ENCODE measurements around the gene MAP2K7. TPM values are rescaled to one million over a fixed set of nuclear protein-coding genes. Genes with fewer than 3 reads are reported as not detected.

MAP2K7 gene
- total RNA-seq, 4 donors from 2014 or later: 11.1 to 31.2 (median 20.9) TPM

DNA sequence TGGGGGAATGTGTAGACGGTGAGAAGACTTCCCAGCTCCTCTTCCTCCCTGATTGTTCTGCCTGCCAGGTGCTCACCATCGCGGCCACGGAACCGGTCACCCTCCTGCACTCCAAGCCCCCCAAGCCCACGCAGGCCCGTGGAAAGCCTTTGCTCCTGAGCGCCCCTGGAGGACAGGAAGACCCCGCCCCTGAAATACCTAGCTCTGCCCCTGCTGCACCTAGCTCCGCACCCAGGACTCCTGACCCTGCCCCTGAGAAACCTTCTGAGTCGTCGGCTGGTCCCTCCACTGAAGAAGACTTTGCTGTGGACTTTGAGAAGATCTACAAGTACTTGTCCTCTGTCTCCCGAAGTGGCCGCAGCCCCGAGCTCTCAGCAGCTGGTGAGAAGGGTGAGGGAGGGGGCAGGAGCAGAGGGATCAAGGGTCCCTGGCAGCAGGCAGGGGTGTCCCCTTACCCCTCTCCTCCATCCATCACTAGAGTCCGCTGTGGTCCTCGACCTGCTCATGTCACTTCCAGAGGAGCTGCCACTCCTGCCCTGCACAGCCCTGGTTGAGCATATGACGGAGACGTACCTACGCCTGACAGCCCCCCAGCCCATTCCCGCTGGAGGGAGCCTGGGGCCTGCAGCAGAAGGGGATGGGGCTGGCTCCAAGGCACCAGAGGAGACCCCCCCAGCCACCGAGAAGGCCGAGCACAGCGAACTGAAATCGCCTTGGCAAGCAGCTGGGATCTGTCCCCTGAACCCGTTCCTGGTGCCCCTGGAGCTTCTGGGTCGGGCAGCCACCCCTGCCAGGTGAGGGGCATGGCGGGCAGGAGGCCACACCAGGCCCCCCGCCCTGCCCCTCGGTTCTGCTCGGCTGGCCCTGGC is 18.5 kb downstream of the MAP2K7 start:
- peaks cover 0 to 24% (median 0%) of the 10 kb centered on the region in 3 donors for H3K36me3 ChIP-seq

DNA sequence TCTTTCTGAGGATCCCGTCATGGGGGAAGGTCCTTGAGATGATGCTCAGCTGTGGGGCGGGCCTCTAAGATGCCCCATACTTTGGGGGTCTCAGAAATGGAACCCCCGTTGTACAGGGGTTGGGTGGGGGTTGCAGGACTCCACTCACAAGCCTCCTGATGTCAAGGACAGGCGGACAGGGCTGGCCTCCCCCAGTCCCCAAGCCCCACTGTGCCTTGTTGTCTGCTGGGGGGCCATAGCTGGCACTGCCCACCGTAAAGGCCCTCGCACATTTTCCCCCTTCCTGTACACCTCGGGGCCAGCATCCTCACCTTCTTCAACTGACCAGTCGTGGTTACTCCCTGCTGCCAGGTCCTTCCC is 19.1 kb downstream of the MAP2K7 start:
- Histone ChIP-seq H3K27me3 (peaks cover 0 to 15% of the 10 kb centered on the region in 2 donors), H3K4me3 (no peak overlapping the region), H3K27ac (no peak overlapping the region), H3K36me3 (peaks cover 0 to 28% (median 0%) of the 10 kb centered on the region in 3 donors), H3K9me3 (no peaks in the 10 kb centered on the region), H3K4me1 (peaks cover 0 to 84% (median 29%) of the 10 kb centered on the region in 4 donors)
- TF ChIP-seq EP300 (IDR thresholded peaks at IDR 0.05) (no peak), POLR2A (IDR thresholded peaks at IDR 0.05) (no peak)
- 88 to 89% methylated on average over 8 of the region's 8 CpGs for WGBS, 2 donors
- DNase-seq (ENCODE audit: low spot score in 2 of 2): no peak

More for the DNA sequence above, 18.5 kb downstream of the MAP2K7 start:
- H3K4me3 ChIP-seq: peak overlapping the region in 1 of 4 donors; percentile 85
- DNase-seq (ENCODE audit: low spot score in 2 of 2): no peak
- 86 to 91% methylated on average over 25 of the region's 31 CpGs for WGBS, 2 donors
- TF ChIP-seq EP300 (IDR thresholded peaks at IDR 0.05) (no peak), POLR2A (IDR thresholded peaks at IDR 0.05) (no peak)
- TF ChIP-seq, protein P1, sequence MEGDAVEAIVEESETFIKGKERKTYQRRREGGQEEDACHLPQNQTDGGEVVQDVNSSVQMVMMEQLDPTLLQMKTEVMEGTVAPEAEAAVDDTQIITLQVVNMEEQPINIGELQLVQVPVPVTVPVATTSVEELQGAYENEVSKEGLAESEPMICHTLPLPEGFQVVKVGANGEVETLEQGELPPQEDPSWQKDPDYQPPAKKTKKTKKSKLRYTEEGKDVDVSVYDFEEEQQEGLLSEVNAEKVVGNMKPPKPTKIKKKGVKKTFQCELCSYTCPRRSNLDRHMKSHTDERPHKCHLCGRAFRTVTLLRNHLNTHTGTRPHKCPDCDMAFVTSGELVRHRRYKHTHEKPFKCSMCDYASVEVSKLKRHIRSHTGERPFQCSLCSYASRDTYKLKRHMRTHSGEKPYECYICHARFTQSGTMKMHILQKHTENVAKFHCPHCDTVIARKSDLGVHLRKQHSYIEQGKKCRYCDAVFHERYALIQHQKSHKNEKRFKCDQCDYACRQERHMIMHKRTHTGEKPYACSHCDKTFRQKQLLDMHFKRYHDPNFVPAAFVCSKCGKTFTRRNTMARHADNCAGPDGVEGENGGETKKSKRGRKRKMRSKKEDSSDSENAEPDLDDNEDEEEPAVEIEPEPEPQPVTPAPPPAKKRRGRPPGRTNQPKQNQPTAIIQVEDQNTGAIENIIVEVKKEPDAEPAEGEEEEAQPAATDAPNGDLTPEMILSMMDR (IDR thresholded peaks at IDR 0.05): no peak
- peaks cover 0 to 84% (median 35%) of the 10 kb centered on the region in 4 donors for H3K4me1 ChIP-seq
- H3K27ac ChIP-seq: peak overlapping the region in 2 of 4 donors; percentile 90 to 93
- H3K27me3 ChIP-seq: peaks cover 0 to 21% of the 10 kb centered on the region in 2 donors
- no peaks in the 10 kb centered on the region for H3K9me3 ChIP-seq

DNA sequence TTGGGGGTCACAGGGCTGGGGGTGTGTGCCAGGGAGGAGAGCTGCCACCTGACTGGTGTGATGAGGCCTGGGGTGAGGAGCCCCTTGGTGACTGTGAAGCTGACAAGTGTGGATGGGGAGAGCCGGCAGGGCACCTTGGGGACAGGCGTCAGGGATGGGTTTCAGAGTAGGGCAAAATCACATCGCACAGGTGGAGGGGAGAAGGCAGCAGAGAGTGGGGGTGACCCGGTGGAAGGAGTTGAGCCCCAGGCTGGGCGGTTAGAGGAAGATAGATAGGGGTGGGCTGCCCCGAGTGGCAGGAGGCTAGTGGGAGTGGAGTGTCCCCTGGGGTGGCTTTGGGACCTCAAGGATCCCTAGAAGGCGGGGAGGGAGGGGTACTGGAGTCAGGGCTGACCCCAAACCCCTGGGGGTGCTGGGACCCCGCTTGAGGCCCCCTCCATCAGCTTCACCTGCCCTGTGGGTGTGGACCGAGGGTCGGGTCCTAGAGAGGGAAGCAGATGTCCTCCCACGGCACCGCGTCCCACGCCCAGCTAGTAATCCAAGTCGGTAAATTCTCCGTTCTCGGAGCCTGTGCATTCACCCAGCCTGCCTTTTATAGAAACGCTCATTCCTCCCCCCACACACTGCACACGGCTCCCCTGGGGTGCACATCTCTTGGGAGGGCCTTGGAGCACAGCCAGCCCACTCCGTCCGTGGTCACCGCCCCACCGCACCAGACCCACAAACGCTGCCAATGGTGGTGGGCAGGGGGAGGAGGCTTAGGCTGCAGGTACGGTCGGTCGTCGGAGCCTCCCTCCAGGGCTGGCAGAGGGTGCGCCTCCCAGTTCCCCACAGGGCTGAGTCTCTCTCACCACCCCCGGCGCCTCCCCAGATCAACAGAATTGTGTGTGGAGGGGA is 19.9 kb downstream of the MAP2K7 start:
- no peak for TF ChIP-seq EP300 (IDR thresholded peaks at IDR 0.05)
- no peak for TF ChIP-seq POLR2A (IDR thresholded peaks at IDR 0.05)
- TF ChIP-seq, protein P1 (IDR thresholded peaks at IDR 0.05): no peak
- H3K4me3 ChIP-seq: no peak overlapping the region
- H3K9me3 ChIP-seq: no peaks in the 10 kb centered on the region
- H3K36me3 ChIP-seq: peaks cover 0 to 34% (median 0%) of the 10 kb centered on the region in 3 donors
- H3K4me1 ChIP-seq: peaks cover 0 to 84% (median 26%) of the 10 kb centered on the region in 4 donors
- H3K27me3 ChIP-seq: peaks cover 0 to 8% of the 10 kb centered on the region in 2 donors
- DNase-seq (ENCODE audit: low spot score in 2 of 2): no peak
- no peak overlapping the region for H3K27ac ChIP-seq
- WGBS, 2 donors: 66 to 72% methylated on average over 19 to 30 of the region's 31 CpGs

DNA sequence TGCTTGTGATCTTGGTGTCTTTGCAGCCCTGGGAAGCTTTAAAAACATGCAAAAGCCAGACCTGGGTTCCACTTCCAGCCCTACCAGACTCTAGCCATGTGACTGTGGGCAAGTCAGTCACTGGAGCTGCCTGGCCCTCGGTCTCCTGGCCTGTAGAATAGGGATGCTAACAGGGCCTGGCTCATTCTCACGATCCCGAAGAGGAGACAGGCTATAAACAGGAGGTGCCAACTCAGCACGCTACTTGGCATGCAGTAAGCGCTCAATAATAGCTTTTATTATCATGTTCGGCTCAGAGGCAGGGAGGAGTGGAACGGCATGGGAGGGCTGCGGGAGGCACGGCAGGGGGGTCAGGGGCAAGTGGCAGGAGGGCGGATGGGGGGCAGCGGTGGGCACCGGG is 20.6 kb downstream of the MAP2K7 start:
- H3K9me3 ChIP-seq: no peaks in the 10 kb centered on the region
- H3K27ac ChIP-seq: no peak overlapping the region
- H3K36me3 ChIP-seq: peaks cover 0 to 34% (median 0%) of the 10 kb centered on the region in 3 donors
- no peak overlapping the region for H3K4me3 ChIP-seq
- 68 to 71% methylated on average over 12 of the region's 12 CpGs for WGBS, 2 donors
- DNase-seq (ENCODE audit: low spot score in 2 of 2): no peak
- H3K4me1 ChIP-seq: peaks cover 0 to 82% (median 28%) of the 10 kb centered on the region in 4 donors
- no peak for TF ChIP-seq EP300 (IDR thresholded peaks at IDR 0.05)
- TF ChIP-seq POLR2A (IDR thresholded peaks at IDR 0.05): no peak
- TF ChIP-seq, protein P1 (IDR thresholded peaks at IDR 0.05): no peak
- peaks cover 0 to 1% of the 10 kb centered on the region in 2 donors for H3K27me3 ChIP-seq

DNA sequence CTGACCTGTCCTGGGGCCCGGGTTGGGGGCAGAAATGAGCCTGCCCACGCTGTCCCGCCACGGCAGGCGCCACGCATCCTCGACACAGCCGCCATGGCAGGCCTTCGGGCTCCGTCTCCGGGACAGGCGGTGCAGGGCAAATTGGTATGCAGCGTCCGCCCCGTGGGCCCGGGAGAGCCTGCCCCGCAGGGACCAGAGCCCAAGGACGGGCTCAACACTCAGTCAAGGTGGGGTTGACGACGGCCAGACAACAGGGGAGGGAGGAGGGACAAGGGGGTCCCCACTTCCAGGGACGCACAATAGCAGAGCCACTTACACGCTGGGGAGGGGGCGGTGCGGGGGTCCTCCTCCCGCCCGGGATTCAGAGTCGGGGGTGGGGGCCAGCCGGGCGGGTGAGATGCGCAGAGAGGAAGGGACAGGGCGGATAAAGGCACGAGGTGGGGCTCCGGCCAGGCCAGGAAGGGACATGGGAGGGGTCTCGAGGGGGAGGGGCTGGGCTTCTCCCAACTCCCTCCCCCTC is 21.0 kb downstream of the MAP2K7 start:
- peaks cover 0 to 34% (median 0%) of the 10 kb centered on the region in 3 donors for H3K36me3 ChIP-seq
- TF ChIP-seq, protein P1 (IDR thresholded peaks at IDR 0.05): no peak
- TF ChIP-seq POLR2A (IDR thresholded peaks at IDR 0.05) (no peak), EP300 (IDR thresholded peaks at IDR 0.05) (no peak)
- 17 to 41% methylated on average over 19 to 34 of the region's 34 CpGs for WGBS, 2 donors
- DNase-seq (ENCODE audit: low spot score in 2 of 2): no peak
- H3K4me1 ChIP-seq: peaks cover 0 to 82% (median 31%) of the 10 kb centered on the region in 4 donors
- H3K27me3 ChIP-seq: no peaks in the 10 kb centered on the region
- no peaks in the 10 kb centered on the region for H3K9me3 ChIP-seq
- peak overlapping the region in 2 of 4 donors; percentile 26 to 61 for H3K4me3 ChIP-seq
- H3K27ac ChIP-seq: no peak overlapping the region
